Lung (tissue), 12 donors: ENCODE measurements around the gene NOS1. TPM values are rescaled to one million over a fixed set of nuclear protein-coding genes. Genes with fewer than 3 reads are reported as not detected.

ENCODE experiments used
- ATAC-seq: fragments of 200-7000 bp; cut with Tn5 transposase; one replicate; pipeline ENCODE4 v1.9.1; 2020; ENCODE audit warnings: moderate number of reproducible peaks; ENCODE audit not compliant: insufficient read depth, low FRiP score
- DNase-seq, 3 donors: peaks; one replicate each; pipeline ENCODE4 v3.0.0-alpha.2; 2013 to 2017
- H3K27ac ChIP-seq, 2 donors: one replicate each; pipeline ENCODE4 v1.5.1; 2013; ENCODE audit warnings: mild to moderate bottlenecking in 2 of 2, moderate library complexity in 2 of 2, control low read depth in 1 of 2, inconsistent platforms in 1 of 2, low read depth in 1 of 2, low read length in 1 of 2
- H3K27me3 ChIP-seq, 3 donors: one replicate each; pipeline ENCODE4 v1.5.1; 2013; ENCODE audit warnings: low read length in 2 of 3; ENCODE audit not compliant: control insufficient read depth in 3 of 3, insufficient read depth in 3 of 3
- H3K36me3 ChIP-seq, 4 donors: one replicate each; pipeline ENCODE4 v1.5.1; 2013; ENCODE audit warnings: low read length in 4 of 4, mild to moderate bottlenecking in 1 of 4, moderate library complexity in 1 of 4; ENCODE audit not compliant: control insufficient read depth in 4 of 4, insufficient read depth in 4 of 4
- H3K4me1 ChIP-seq, 5 donors: one replicate each; pipeline ENCODE4 v1.5.1; 2013; ENCODE audit warnings: low read length in 5 of 5, mild to moderate bottlenecking in 2 of 5, moderate library complexity in 1 of 5; ENCODE audit not compliant: control insufficient read depth in 5 of 5, insufficient read depth in 5 of 5
- H3K4me3 ChIP-seq: one replicate; pipeline ENCODE4 v1.5.1; 2013; ENCODE audit warnings: mild to moderate bottlenecking, control low read depth, moderate library complexity
- H3K9ac ChIP-seq, 2 donors: one replicate each; pipeline ENCODE4 v1.5.1; 2013; ENCODE audit warnings: low read length in 2 of 2, control low read depth in 1 of 2; ENCODE audit not compliant: insufficient read depth in 1 of 2
- H3K9me3 ChIP-seq, 4 donors: one replicate each; pipeline ENCODE4 v1.5.1; 2013; ENCODE audit warnings: low read length in 3 of 4, mild to moderate bottlenecking in 1 of 4, moderate library complexity in 1 of 4; ENCODE audit not compliant: control insufficient read depth in 4 of 4, insufficient read depth in 3 of 4
- CTCF ChIP-seq: IDR thresholded peaks from 2 replicates; pipeline ENCODE4 v1.5.1; 2012; ENCODE audit warnings: mild to moderate bottlenecking; ENCODE audit errors: control extremely low read depth, extremely low read depth
- WGBS, 2 donors: extraction: QIAGEN DNeasy Blood & Tissue Kit; methylation state at CpG; one replicate each; pipeline ENCODE4 v1.1.7; 2013; 5-methylcytosine and 5-hydroxymethylcytosine counted together
- polyA plus RNA-seq, 2 donors: library from polyadenylated mRNA; stranded (reverse); fragments of 200-250 nt; gene quantifications; one replicate each; pipeline ENCODE4 v1.2.1, GENCODE V29; 2013
- total RNA-seq, 2 donors: library from RNA; depleted of rRNA in 1 of 2; stranded (reverse); fragments of >200 nt in 1 of 2; gene quantifications; one replicate each; pipeline ENCODE4 v1.2.1, GENCODE V29; 2014 to 2021
- donor health status: control.
- donor health status: control.
- donor health status: Bipolar disorder and iron deficiency.
- donor health status: healthy.
- donor health status: DM: yes; HTN: yes; CAD: no.

Gene NOS1
- total and polyA plus RNA-seq, 4 donors, result 0.25 to 2.4 (median 0.74) TPM

GRCh38 chr12:117188961-117189724, 172.3 kb downstream of the NOS1 start:
- Histone ChIP-seq H3K9ac (peak overlapping the region; percentile 30 to 89), H3K27ac (peak overlapping the region; percentile 51 to 76), H3K36me3 (peaks cover 5 to 21% (median 7%) of the 10 kb centered on the region in 4 donors), H3K4me3 (peak overlapping the region; percentile 100), H3K9me3 (no peaks in the 10 kb centered on the region), H3K27me3 (no peaks in the 10 kb centered on the region), H3K4me1 (peaks cover 0 to 15% (median 0%) of the 10 kb centered on the region in 5 donors)
- peak; percentile 43 to 77 (median 76) for DNase-seq
- 29 to 49% methylated on average over 25 of the region's 25 CpGs for WGBS, 2 donors
- no peak for TF ChIP-seq CTCF
- no peak for ATAC-seq

- no peak for ATAC-seq
- Histone ChIP-seq H3K9me3 (no peaks in the 10 kb centered on the region), H3K36me3 (peaks cover 7 to 22% (median 9%) of the 10 kb centered on the region in 4 donors), H3K4me1 (peaks cover 0 to 15% (median 0%) of the 10 kb centered on the region in 5 donors), H3K27me3 (no peaks in the 10 kb centered on the region), H3K27ac (no peak overlapping the region), H3K4me3 (no peak overlapping the region), H3K9ac (no peak overlapping the region)
- peak in 2 of 3 donors; percentile 5 to 13 for DNase-seq
- no peak for TF ChIP-seq CTCF
- 86 to 89% methylated on average over 12 of the region's 12 CpGs for WGBS, 2 donors
Observed at GRCh38 chr12:117188121-117188665, 173.2 kb downstream of the NOS1 start.

GRCh38 chr12:117187421-117187820, 174.0 kb downstream of the NOS1 start:
- no peak for ATAC-seq
- Histone ChIP-seq H3K4me3 (no peak overlapping the region), H3K36me3 (peaks cover 7 to 25% (median 12%) of the 10 kb centered on the region in 4 donors), H3K4me1 (peaks cover 0 to 15% (median 0%) of the 10 kb centered on the region in 5 donors), H3K27ac (no peak overlapping the region), H3K9ac (no peak overlapping the region), H3K9me3 (no peaks in the 10 kb centered on the region), H3K27me3 (no peaks in the 10 kb centered on the region)
- WGBS, 2 donors, result 46 to 79% methylated on average over 4 of the region's 4 CpGs
- DNase-seq, result peak in 2 of 3 donors; percentile 40 to 53
- no peak for TF ChIP-seq CTCF
